Breast epithelium (tissue), 3 donors: ENCODE results near the gene CEP20.

Source experiments
- CTCF ChIP-seq, 3 donors: fragments of 450-650 bp; IDR thresholded peaks; one replicate each; pipeline ENCODE4 v1.5.1; 2016 to 2017; ENCODE audit warnings: antibody characterized with exemption in 3 of 3, mild to moderate bottlenecking in 3 of 3, moderate library complexity in 3 of 3
- POLR2A ChIP-seq: fragments of 450-650 bp; IDR thresholded peaks from one replicate; pipeline ENCODE4 v1.6.1; 2016; ENCODE audit warnings: antibody characterized with exemption, mild to moderate bottlenecking, moderate library complexity
- POLR2AphosphoS5 ChIP-seq, 3 donors: sonication (generic); formaldehyde crosslinking; IDR thresholded peaks; one replicate each; pipeline ENCODE4 v1.6.1; 2017; ENCODE audit warnings: antibody characterized with exemption in 3 of 3

DNA sequence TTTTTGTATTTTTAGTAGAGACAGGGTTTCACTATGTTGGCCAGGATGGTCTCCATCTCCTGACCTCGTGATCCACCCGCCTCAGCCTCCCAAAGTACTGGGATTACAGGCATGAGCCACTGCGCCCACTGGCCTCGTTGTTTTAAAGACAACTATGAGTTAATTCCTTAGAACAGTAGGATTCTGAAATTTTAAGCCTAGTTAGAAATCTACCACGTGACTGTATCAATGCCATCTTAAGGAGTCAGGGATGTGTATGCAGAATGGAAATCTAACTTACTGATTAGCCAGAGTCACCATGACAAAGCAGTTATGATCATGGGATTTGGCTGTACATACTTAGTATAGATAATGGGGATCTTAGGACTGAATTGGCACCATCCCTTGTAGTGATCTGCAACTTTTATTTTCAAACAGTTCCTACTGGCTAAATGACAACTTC, 2.8 kb downstream of the CEP20 start:
- TF ChIP-seq CTCF (IDR thresholded peaks at IDR 0.05) (no peak), POLR2A (no peak), POLR2AphosphoS5 (IDR thresholded peaks at IDR 0.05) (no peak)
